HepG2 (cell line): Measurements from ENCODE around the gene DUS3L. TPM values are rescaled to one million over a fixed set of nuclear protein-coding genes. Genes with fewer than 3 reads are reported as not detected.

Source experiments
- ADNP ChIP-seq: sonication (generic); formaldehyde crosslinking; IDR thresholded peaks from 2 replicates; pipeline ENCODE4 v1.4.0; 2020; ENCODE audit warnings: missing genetic modification reagents
- AGO1 ChIP-seq: fragments of 200-400 bp; formaldehyde crosslinking; IDR thresholded peaks from 2 replicates; pipeline ENCODE4 v1.6.1; 2017; ENCODE audit warnings: mild to moderate bottlenecking, low read depth, low read length, moderate library complexity; ENCODE audit not compliant: poor library complexity, severe bottlenecking
- ATF3 ChIP-seq: sonication (generic); formaldehyde crosslinking; IDR thresholded peaks from 2 replicates; pipeline ENCODE4 v1.4.0; 2020; ENCODE audit warnings: missing genetic modification reagents
- DBP ChIP-seq: sonication (generic); formaldehyde crosslinking; IDR thresholded peaks from 2 replicates; pipeline ENCODE4 v1.4.0; 2020; ENCODE audit warnings: missing genetic modification reagents; ENCODE audit errors: not compliant biosample characterization
- EHMT2 ChIP-seq: fragments of 200-600 bp; sonication (generic); IDR thresholded peaks from 2 replicates; pipeline ENCODE4 v1.7.0; 2017; ENCODE audit warnings: antibody characterized with exemption, low read depth, low read length, borderline replicate concordance
- FOXK2 ChIP-seq: fragments of 450-650 bp; IDR thresholded peaks from 2 replicates; pipeline ENCODE4 v1.6.1; 2016
- KDM6A ChIP-seq: IDR thresholded peaks from 2 replicates; pipeline ENCODE4 v1.6.1; 2016; ENCODE audit warnings: low read depth
- KLF15 ChIP-seq: sonication (generic); formaldehyde crosslinking; IDR thresholded peaks from 2 replicates; pipeline ENCODE4 v1.8.1; 2023; ENCODE audit warnings: borderline replicate concordance, mild to moderate bottlenecking, inconsistent platforms, missing genetic modification reagents, mixed read lengths
- MED13 ChIP-seq: sonication (generic); formaldehyde crosslinking; IDR thresholded peaks from 2 replicates; pipeline ENCODE4 v1.5.0; 2020; ENCODE audit warnings: missing genetic modification reagents
- MYNN ChIP-seq: sonication (generic); formaldehyde crosslinking; IDR thresholded peaks from 2 replicates; pipeline ENCODE4 v1.4.0; 2020; ENCODE audit warnings: mild to moderate bottlenecking, low read depth, missing genetic modification reagents
- NFIC ChIP-seq: IDR thresholded peaks from 2 replicates; pipeline ENCODE4 v1.6.1; 2012; ENCODE audit warnings: mild to moderate bottlenecking, low read length, inconsistent platforms
- SAP130 ChIP-seq: IDR thresholded peaks from 2 replicates; pipeline ENCODE4 v1.6.1; 2016; ENCODE audit warnings: low read depth
- SOX5 ChIP-seq: IDR thresholded peaks from 2 replicates; pipeline ENCODE4 v1.6.1; 2016; ENCODE audit warnings: borderline replicate concordance
- TBP ChIP-seq: sonication (generic); formaldehyde crosslinking; IDR thresholded peaks from 2 replicates; pipeline ENCODE4 v1.5.0; 2020; ENCODE audit warnings: missing genetic modification reagents
- TFDP1 ChIP-seq: IDR thresholded peaks from 2 replicates; pipeline ENCODE4 v1.6.1; 2016; ENCODE audit warnings: missing compliant biosample characterization, missing genetic modification reagents, borderline replicate concordance
- TGIF2 ChIP-seq: IDR thresholded peaks from 2 replicates; pipeline ENCODE4 v1.6.1; 2016; ENCODE audit warnings: control low read depth, missing compliant biosample characterization
- TRIM22 ChIP-seq: fragments of 450-650 bp; IDR thresholded peaks from 2 replicates; pipeline ENCODE4 v1.6.1; 2017
- ZMYM4 ChIP-seq: sonication (generic); formaldehyde crosslinking; IDR thresholded peaks from 2 replicates; pipeline ENCODE4 v1.8.1; 2023; ENCODE audit warnings: mild to moderate bottlenecking, missing genetic modification reagents
- ZNF326 ChIP-seq: sonication (generic); formaldehyde crosslinking; IDR thresholded peaks from 2 replicates; pipeline ENCODE4 v1.4.0; 2020; ENCODE audit warnings: missing genetic modification reagents, borderline replicate concordance
- ZNF333 ChIP-seq: sonication (generic); formaldehyde crosslinking; IDR thresholded peaks from 2 replicates; pipeline ENCODE4 v1.4.0; 2020; ENCODE audit warnings: mild to moderate bottlenecking, missing genetic modification reagents, borderline replicate concordance
- ZNF674 ChIP-seq: sonication (generic); formaldehyde crosslinking; IDR thresholded peaks from 2 replicates; pipeline ENCODE4 v1.5.0; 2020; ENCODE audit warnings: low read depth, mild to moderate bottlenecking, missing genetic modification reagents
- ZNF724P ChIP-seq: sonication (generic); formaldehyde crosslinking; IDR thresholded peaks from 2 replicates; pipeline ENCODE4 v1.8.0; 2022; ENCODE audit warnings: missing genetic modification reagents, borderline replicate concordance
- ZNF83 ChIP-seq: sonication (generic); formaldehyde crosslinking; IDR thresholded peaks from 2 replicates; pipeline ENCODE4 v1.4.0; 2020; ENCODE audit warnings: missing genetic modification reagents, mild to moderate bottlenecking, borderline replicate concordance
- ZNF879 ChIP-seq: sonication (generic); formaldehyde crosslinking; IDR thresholded peaks from 2 replicates; pipeline ENCODE4 v1.8.1; 2023; ENCODE audit warnings: missing genetic modification reagents
- polyA plus RNA-seq, 8 experiments: library from polyadenylated mRNA; depleted of rRNA in 3 of 8; stranded (reverse) in 7 of 8; unstranded in 1 of 8; fragments of >200 nt; fragmentation: Illumina TruSeq in 4 of 8; extraction: Trizol in 4 of 8; gene quantifications; 2 replicates each; pipeline versions ENCODE4 v1.2.1 to v1.2.3, GENCODE V29; 2011 to 2016; ENCODE audit warnings: low read depth in 4 of 8, missing spikeins in 1 of 8, mixed read lengths in 1 of 8; ENCODE audit not compliant: insufficient read depth in 1 of 8
- total RNA-seq, 5 experiments: library from RNA; depleted of rRNA; stranded (reverse); fragments of >200 nt; fragmentation: Illumina TruSeq; extraction: Trizol; gene quantifications; 2 replicates each; pipeline ENCODE4 v1.2.3, GENCODE V29; 2016; ENCODE audit warnings: low read depth in 1 of 5

DUS3L gene
- total and polyA plus RNA-seq, 2 of the 13 experiments (the other 11 are each of a cell fraction or from before 2014, with no cell fraction given) = 13.3 to 25.1 TPM

GRCh38 chr19:5827891-5828660, 37.1 kb upstream of the DUS3L start (continued):
- TF ChIP-seq AGO1 (peak; percentile 99), SOX5 (CRISPR knock-in tag) (peak; percentile 55), ZMYM4 (CRISPR knock-in tag) (peak; percentile 97), TBP (CRISPR knock-in tag) (peak; percentile 54; the same call in 1 of the 2 replicates), FOXK2 (no peak), TGIF2 (no peak), ADNP (CRISPR knock-in tag) (no peak), KDM6A (0 out of 2 replicates have a peak, but pooled peaks have one; percentile 36), ZNF674 (peak; percentile 86; the same call in 1 of the 2 replicates), ZNF333 (CRISPR knock-in tag) (peak; percentile 77), ZNF724P (no peak), EHMT2 (no peak), SAP130 (CRISPR knock-in tag) (peak; percentile 86), MED13 (CRISPR knock-in tag) (no peak; the same call in 1 of the 2 replicates), TFDP1 (CRISPR knock-in tag) (peak; percentile 77; the same call in 1 of the 2 replicates), ZNF879 (CRISPR knock-in tag) (peak; percentile 85; the same call in 1 of the 2 replicates), TRIM22 (no peak), ZNF83 (no peak), ZNF326 (CRISPR knock-in tag) (peak; percentile 100), KLF15 (CRISPR knock-in tag) (0 out of 2 replicates have a peak, but pooled peaks have one; percentile 19), DBP (no peak), MYNN (peak; percentile 83; the same call in 1 of the 2 replicates), NFIC (no peak), ATF3 (peak; percentile 90)
